Measurements from ENCODE around the gene CDAN1.

Gene CDAN1, protein sequence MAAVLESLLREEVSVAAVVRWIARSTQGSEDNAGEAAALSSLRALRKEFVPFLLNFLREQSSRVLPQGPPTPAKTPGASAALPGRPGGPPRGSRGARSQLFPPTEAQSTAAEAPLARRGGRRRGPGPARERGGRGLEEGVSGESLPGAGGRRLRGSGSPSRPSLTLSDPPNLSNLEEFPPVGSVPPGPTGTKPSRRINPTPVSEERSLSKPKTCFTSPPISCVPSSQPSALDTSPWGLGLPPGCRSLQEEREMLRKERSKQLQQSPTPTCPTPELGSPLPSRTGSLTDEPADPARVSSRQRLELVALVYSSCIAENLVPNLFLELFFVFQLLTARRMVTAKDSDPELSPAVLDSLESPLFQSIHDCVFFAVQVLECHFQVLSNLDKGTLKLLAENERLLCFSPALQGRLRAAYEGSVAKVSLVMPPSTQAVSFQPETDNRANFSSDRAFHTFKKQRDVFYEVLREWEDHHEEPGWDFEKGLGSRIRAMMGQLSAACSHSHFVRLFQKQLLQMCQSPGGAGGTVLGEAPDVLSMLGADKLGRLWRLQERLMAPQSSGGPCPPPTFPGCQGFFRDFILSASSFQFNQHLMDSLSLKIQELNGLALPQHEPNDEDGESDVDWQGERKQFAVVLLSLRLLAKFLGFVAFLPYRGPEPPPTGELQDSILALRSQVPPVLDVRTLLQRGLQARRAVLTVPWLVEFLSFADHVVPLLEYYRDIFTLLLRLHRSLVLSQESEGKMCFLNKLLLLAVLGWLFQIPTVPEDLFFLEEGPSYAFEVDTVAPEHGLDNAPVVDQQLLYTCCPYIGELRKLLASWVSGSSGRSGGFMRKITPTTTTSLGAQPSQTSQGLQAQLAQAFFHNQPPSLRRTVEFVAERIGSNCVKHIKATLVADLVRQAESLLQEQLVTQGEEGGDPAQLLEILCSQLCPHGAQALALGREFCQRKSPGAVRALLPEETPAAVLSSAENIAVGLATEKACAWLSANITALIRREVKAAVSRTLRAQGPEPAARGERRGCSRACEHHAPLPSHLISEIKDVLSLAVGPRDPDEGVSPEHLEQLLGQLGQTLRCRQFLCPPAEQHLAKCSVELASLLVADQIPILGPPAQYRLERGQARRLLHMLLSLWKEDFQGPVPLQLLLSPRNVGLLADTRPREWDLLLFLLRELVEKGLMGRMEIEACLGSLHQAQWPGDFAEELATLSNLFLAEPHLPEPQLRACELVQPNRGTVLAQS

GRCh38 chr15:42736793-42737528 lies at the start of gene CDAN1:
CDAN1 (minus strand) TSS chr15:42737128; CDS start chr15:42737102, 26 bp downstream.
- peak; percentile 92 for DNase-seq (ENCODE audit: extremely low read depth, insufficient read length)
- H3K36me3 ChIP-seq (ENCODE audit: control insufficient read depth, insufficient read depth, low read length), result peaks cover 7% of the 10 kb centered on the region
- TF ChIP-seq, protein P1, sequence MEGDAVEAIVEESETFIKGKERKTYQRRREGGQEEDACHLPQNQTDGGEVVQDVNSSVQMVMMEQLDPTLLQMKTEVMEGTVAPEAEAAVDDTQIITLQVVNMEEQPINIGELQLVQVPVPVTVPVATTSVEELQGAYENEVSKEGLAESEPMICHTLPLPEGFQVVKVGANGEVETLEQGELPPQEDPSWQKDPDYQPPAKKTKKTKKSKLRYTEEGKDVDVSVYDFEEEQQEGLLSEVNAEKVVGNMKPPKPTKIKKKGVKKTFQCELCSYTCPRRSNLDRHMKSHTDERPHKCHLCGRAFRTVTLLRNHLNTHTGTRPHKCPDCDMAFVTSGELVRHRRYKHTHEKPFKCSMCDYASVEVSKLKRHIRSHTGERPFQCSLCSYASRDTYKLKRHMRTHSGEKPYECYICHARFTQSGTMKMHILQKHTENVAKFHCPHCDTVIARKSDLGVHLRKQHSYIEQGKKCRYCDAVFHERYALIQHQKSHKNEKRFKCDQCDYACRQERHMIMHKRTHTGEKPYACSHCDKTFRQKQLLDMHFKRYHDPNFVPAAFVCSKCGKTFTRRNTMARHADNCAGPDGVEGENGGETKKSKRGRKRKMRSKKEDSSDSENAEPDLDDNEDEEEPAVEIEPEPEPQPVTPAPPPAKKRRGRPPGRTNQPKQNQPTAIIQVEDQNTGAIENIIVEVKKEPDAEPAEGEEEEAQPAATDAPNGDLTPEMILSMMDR (IDR thresholded peaks at IDR 0.05; ENCODE audit: insufficient read depth, low read length, poor library complexity, severe bottlenecking), result no peak
- H3K4me3 ChIP-seq (replicated peaks; ENCODE audit: low read depth, low read length), result peak within 1 kb of the TSS; percentile 85
- H3K27me3 ChIP-seq (replicated peaks; ENCODE audit: control insufficient read depth, insufficient read depth, low read length), result no peaks in the 10 kb centered on the region

DNA sequence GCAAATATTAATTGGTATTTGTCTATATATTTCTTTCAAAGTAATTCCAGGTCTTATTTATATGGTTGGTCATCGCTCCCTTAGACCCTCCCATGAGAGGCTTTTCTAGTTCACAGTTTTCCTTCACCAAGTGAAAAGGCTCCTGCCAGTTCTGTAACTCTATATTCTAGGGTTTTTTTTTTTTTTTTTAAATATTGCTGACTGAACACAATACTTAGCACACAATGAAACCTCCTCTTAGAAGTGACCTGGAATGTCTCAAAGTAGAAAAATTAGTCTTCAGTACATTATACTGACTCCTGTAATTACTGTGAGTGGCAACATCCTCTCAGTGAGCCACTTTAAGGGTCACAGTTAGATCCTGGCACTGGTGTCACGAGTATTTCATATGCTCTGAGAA lies 48.6 kb upstream of the CDAN1 start:
- no peaks in the 10 kb centered on the region for H3K36me3 ChIP-seq (ENCODE audit: control insufficient read depth, insufficient read depth, low read length)
- H3K4me3 ChIP-seq (replicated peaks; ENCODE audit: low read depth, low read length), result no peak overlapping the region
- no peak for DNase-seq (ENCODE audit: extremely low read depth, insufficient read length)
- H3K27me3 ChIP-seq (replicated peaks; ENCODE audit: control insufficient read depth, insufficient read depth, low read length), result no peaks in the 10 kb centered on the region
- TF ChIP-seq, protein P1 (IDR thresholded peaks at IDR 0.05; ENCODE audit: insufficient read depth, low read length, poor library complexity, severe bottlenecking), result no peak

GRCh38 chr15:42784705-42785104 lies 47.8 kb upstream of the CDAN1 start:
- TF ChIP-seq, protein P1 (IDR thresholded peaks at IDR 0.05; ENCODE audit: insufficient read depth, low read length, poor library complexity, severe bottlenecking), result no peak
- Histone ChIP-seq H3K36me3 (ENCODE audit: control insufficient read depth, insufficient read depth, low read length) (no peaks in the 10 kb centered on the region), H3K4me3 (replicated peaks; ENCODE audit: low read depth, low read length) (no peak overlapping the region), H3K27me3 (replicated peaks; ENCODE audit: control insufficient read depth, insufficient read depth, low read length) (no peaks in the 10 kb centered on the region)
- DNase-seq (ENCODE audit: extremely low read depth, insufficient read length), result no peak

GRCh38 chr15:42782716-42783115 lies 45.8 kb upstream of the CDAN1 start:
- no peaks in the 10 kb centered on the region for H3K36me3 ChIP-seq (ENCODE audit: control insufficient read depth, insufficient read depth, low read length)
- no peaks in the 10 kb centered on the region for H3K27me3 ChIP-seq (replicated peaks; ENCODE audit: control insufficient read depth, insufficient read depth, low read length)
- DNase-seq (ENCODE audit: extremely low read depth, insufficient read length), result no peak
- TF ChIP-seq, protein P1 (IDR thresholded peaks at IDR 0.05; ENCODE audit: insufficient read depth, low read length, poor library complexity, severe bottlenecking), result no peak
- H3K4me3 ChIP-seq (replicated peaks; ENCODE audit: low read depth, low read length), result no peak overlapping the region

GRCh38 chr15:42775416-42775815 lies 38.5 kb upstream of the CDAN1 start:
- no peak for DNase-seq (ENCODE audit: extremely low read depth, insufficient read length)
- TF ChIP-seq, protein P1 (IDR thresholded peaks at IDR 0.05; ENCODE audit: insufficient read depth, low read length, poor library complexity, severe bottlenecking), result no peak
- Histone ChIP-seq H3K36me3 (ENCODE audit: control insufficient read depth, insufficient read depth, low read length) (no peaks in the 10 kb centered on the region; the same call in 1 of the 2 replicates), H3K27me3 (replicated peaks; ENCODE audit: control insufficient read depth, insufficient read depth, low read length) (no peaks in the 10 kb centered on the region), H3K4me3 (replicated peaks; ENCODE audit: low read depth, low read length) (no peak overlapping the region)

Measured in GM06990 (cell line).